IMR-90 (cell line): ENCODE results near the gene GNG7. TPM values are rescaled to one million over a fixed set of nuclear protein-coding genes. Genes with fewer than 3 reads are reported as not detected.

Source experiments
- ATAC-seq: fragments of 200-7000 bp; cut with Tn5 transposase; 2 replicates; pipeline ENCODE4 v1.9.1; 2020; ENCODE audit warnings: low read depth, mild to moderate bottlenecking, moderate library complexity
- BruUV-seq: library from RNA; stranded (reverse); fragments of 400-500 nt; replicated peaks from 2 replicates; lab custom pipeline; 2021; lab: Mats Ljungman, UMichigan
- CTCF ChIA-PET: fragments of 300-600 bp; formaldehyde crosslinking; extraction: SDS; loops from one replicate; lab custom pipeline; 2021; ENCODE audit warnings: antibody characterized with exemption; lab: Yijun Ruan, JAX
- POLR2A ChIA-PET: fragments of 300-600 bp; sonication (Branson Sonifier 250); formaldehyde crosslinking; loops from one replicate; lab custom pipeline; 2022; ENCODE audit warnings: antibody characterized with exemption; ENCODE audit not compliant: unreplicated experiment; lab: Charles Lee
- DNase-seq: peaks from one replicate; pipeline ENCODE4 v3.0.0; 2013
- H2AFZ ChIP-seq: replicated peaks from 2 replicates; pipeline ENCODE3; 2013; ENCODE audit warnings: low read length, mild to moderate bottlenecking; ENCODE audit not compliant: poor library complexity
- H2AK5ac ChIP-seq: 2 replicates; pipeline ENCODE4 v1.6.1; 2013; ENCODE audit warnings: low read depth, low read length, inconsistent platforms
- H2AK9ac ChIP-seq: replicated peaks from 2 replicates; pipeline ENCODE3; 2013; ENCODE audit warnings: mild to moderate bottlenecking, low read depth, low read length, moderate library complexity; ENCODE audit not compliant: poor library complexity
- H2BK120ac ChIP-seq: 2 replicates; pipeline ENCODE4 v1.6.1; 2013; ENCODE audit warnings: low read depth, low read length, inconsistent platforms
- H2BK15ac ChIP-seq: 3 replicates; pipeline ENCODE4 v1.6.1; 2013; ENCODE audit warnings: low read depth, low read length, inconsistent platforms
- H2BK20ac ChIP-seq: 2 replicates; pipeline ENCODE4 v1.6.1; 2013; ENCODE audit warnings: low read depth, mild to moderate bottlenecking, inconsistent platforms, low read length, moderate library complexity
- H2BK5ac ChIP-seq: 2 replicates; pipeline ENCODE4 v1.6.1; 2013; ENCODE audit warnings: mild to moderate bottlenecking, low read depth, low read length, inconsistent platforms; ENCODE audit not compliant: poor library complexity, severe bottlenecking
- H3K14ac ChIP-seq: replicated peaks from 2 replicates; pipeline ENCODE4 v1.6.1; 2013; ENCODE audit warnings: low read depth, low read length, inconsistent platforms
- H3K18ac ChIP-seq: 2 replicates; pipeline ENCODE4 v1.6.1; 2013; ENCODE audit warnings: low read depth, low read length, control low read depth
- H3K23ac ChIP-seq: 2 replicates; pipeline ENCODE4 v1.6.1; 2013; ENCODE audit warnings: low read depth, low read length, inconsistent platforms
- H3K27ac ChIP-seq: 2 replicates; pipeline ENCODE4 v1.5.1; 2013; ENCODE audit warnings: mild to moderate bottlenecking, control low read depth, low read length; ENCODE audit not compliant: insufficient read depth
- H3K27me3 ChIP-seq: 2 replicates; pipeline ENCODE4 v1.6.1; 2013; ENCODE audit warnings: low read length; ENCODE audit not compliant: control insufficient read depth, insufficient read depth
- H3K36me3 ChIP-seq: 2 replicates; pipeline ENCODE4 v1.6.1; 2013; ENCODE audit warnings: low read length, mixed read lengths; ENCODE audit not compliant: control insufficient read depth, insufficient read depth
- H3K4ac ChIP-seq: 2 replicates; pipeline ENCODE4 v1.6.1; 2013; ENCODE audit warnings: low read depth, low read length, inconsistent platforms
- H3K4me1 ChIP-seq: 2 replicates; pipeline ENCODE4 v1.6.1; 2013; ENCODE audit warnings: low read length, mixed read lengths; ENCODE audit not compliant: control insufficient read depth, insufficient read depth
- H3K4me2 ChIP-seq: 2 replicates; pipeline ENCODE4 v1.6.1; 2013; ENCODE audit warnings: low read depth, mild to moderate bottlenecking, control low read depth, low read length, moderate library complexity
- H3K4me3 ChIP-seq: 2 replicates; pipeline ENCODE4 v1.5.1; 2013; ENCODE audit warnings: low read depth, mild to moderate bottlenecking, control low read depth, low read length, moderate library complexity; ENCODE audit not compliant: insufficient read depth
- H3K56ac ChIP-seq: 2 replicates; pipeline ENCODE4 v1.6.1; 2013; ENCODE audit warnings: low read length, inconsistent platforms; ENCODE audit not compliant: insufficient read depth; ENCODE audit errors: extremely low read depth
- H3K79me1 ChIP-seq, 2 experiments: 2 replicates each; pipeline ENCODE4 v1.6.1; 2013; ENCODE audit warnings: low read length in 2 of 2, inconsistent platforms in 1 of 2, low read depth in 1 of 2
- H3K9ac ChIP-seq: 2 replicates; pipeline ENCODE4 v1.6.1; 2013; ENCODE audit warnings: low read depth, low read length, control low read depth
- H3K9me1 ChIP-seq: 2 replicates; pipeline ENCODE4 v1.6.1; 2013; ENCODE audit warnings: low read length, inconsistent platforms; ENCODE audit not compliant: insufficient read depth
- H3K9me3 ChIP-seq: 2 replicates; pipeline ENCODE4 v1.6.1; 2013; ENCODE audit warnings: low read length; ENCODE audit not compliant: control insufficient read depth, insufficient read depth
- H4K20me1 ChIP-seq: 2 replicates; pipeline ENCODE4 v1.6.1; 2013; ENCODE audit warnings: low read length, inconsistent platforms; ENCODE audit not compliant: insufficient read depth
- H4K5ac ChIP-seq: 2 replicates; pipeline ENCODE4 v1.6.1; 2013; ENCODE audit warnings: mild to moderate bottlenecking, low read depth, low read length, control low read depth
- H4K8ac ChIP-seq, 2 experiments: 2 replicates each; pipeline ENCODE4 v1.6.1; 2013; ENCODE audit warnings: low read depth in 2 of 2, low read length in 2 of 2, control low read depth in 1 of 2, inconsistent platforms in 1 of 2
- H4K91ac ChIP-seq: 2 replicates; pipeline ENCODE4 v1.6.1; 2013; ENCODE audit warnings: low read depth, low read length, inconsistent platforms; ENCODE audit not compliant: insufficient read depth
- CHD1 ChIP-seq: IDR thresholded peaks from 2 replicates; pipeline ENCODE4 v1.6.1; 2012; ENCODE audit warnings: low read depth, low read length, improper control_type of control experiment
- ELK1 ChIP-seq: fragments of 150-350 bp; IDR thresholded peaks from 2 replicates; pipeline ENCODE4 v1.6.1; 2016; ENCODE audit warnings: low read depth, mild to moderate bottlenecking, low read length, moderate library complexity, borderline replicate concordance
- MAZ ChIP-seq: IDR thresholded peaks from 2 replicates; pipeline ENCODE4 v1.6.1; 2012; ENCODE audit warnings: low read depth, mild to moderate bottlenecking, low read length, improper control_type of control experiment, moderate library complexity, borderline replicate concordance
- MXI1 ChIP-seq: IDR thresholded peaks from 2 replicates; pipeline ENCODE4 v1.6.1; 2012; ENCODE audit warnings: low read depth, mild to moderate bottlenecking, low read length, moderate library complexity, borderline replicate concordance
- whole genome bisulfite sequencing, 2 experiments: methylation state at CpG; one replicate each; pipeline versions ENCODE4 v1.1.5 to v1.1.7; 2013; ENCODE audit warnings: missing lambda C conversion rate in 2 of 2; ENCODE audit not compliant: insufficient read length in 1 of 2; ENCODE audit errors: extremely low coverage in 2 of 2; 5-methylcytosine and 5-hydroxymethylcytosine counted together
- dilution Hi-C: fragments of 300-500 bp; cut with HindIII; formaldehyde crosslinking; loops from one replicate; pipeline ENCODE4 v1.14.3; 2018; ENCODE audit warnings: low sequenced_read_pairs; ENCODE audit not compliant: unreplicated experiment
- in situ Hi-C: fragments of 300-500 bp; cut with MboI; formaldehyde crosslinking; loops from 3 replicates; pipeline ENCODE4 v1.14.3; 2019; ENCODE audit warnings: low sequenced_read_pairs, inconsistent platforms, mixed read lengths
- intact Hi-C: fragments of 100-400 bp; cut with micrococcal nuclease; formaldehyde crosslinking; loops from 2 replicates; pipeline ENCODE4 v1.10.0; 2022
- polyA plus RNA-seq, 3 experiments: library from polyadenylated mRNA; depleted of rRNA; stranded (reverse); fragments of >200 nt; gene quantifications; 2 replicates each; pipeline ENCODE4 v1.2.3, GENCODE V29; 2012; ENCODE audit warnings: low replicate concordance in 1 of 3
- total RNA-seq: library from RNA; depleted of rRNA; stranded (reverse); fragments of >200 nt; gene quantifications from 2 replicates; pipeline ENCODE4 v1.2.3, GENCODE V29; 2012

GNG7 gene
- total and polyA plus RNA-seq, 2 of the 4 experiments (the other 2 are of a cell fraction), result under 0.01 to 0.21 TPM

DNA sequence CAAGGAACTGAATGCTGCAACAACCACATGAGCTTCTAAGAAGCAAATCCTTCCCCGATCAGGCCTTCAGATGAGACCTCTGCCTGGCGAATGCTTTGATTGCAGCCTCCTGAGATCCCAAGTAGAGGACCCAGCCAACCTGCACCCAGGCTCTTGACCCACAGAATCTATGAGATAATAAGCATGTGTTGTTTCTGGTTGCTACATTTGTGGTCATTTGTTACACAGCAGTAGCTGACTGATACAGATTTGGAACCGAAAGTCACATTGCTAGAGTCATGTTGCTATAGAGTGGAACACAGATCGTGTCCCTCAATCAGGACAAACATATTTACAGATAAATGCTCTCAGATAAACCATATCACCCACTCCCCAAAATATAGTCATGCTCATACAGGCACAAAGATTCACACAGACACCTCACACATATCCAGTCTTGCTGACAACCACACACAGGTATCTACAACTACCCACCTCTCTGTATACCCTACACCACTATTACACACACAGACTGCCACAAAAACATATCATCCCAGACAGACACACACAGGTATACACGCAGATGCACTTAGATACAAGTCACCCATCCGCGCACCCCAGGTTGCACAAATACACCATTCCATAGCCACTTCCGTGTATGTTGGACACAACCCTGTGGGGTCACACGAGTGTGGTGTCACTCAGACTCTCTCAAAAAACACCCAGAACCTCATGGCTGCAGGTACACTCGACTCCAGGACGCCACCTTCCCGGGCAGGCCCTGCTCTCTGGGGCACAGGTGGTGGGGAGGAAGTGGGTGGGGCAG is 13.2 kb upstream of the GNG7 start (continued):
- TF ChIP-seq MAZ, result no peak

- no peak overlapping the region for H3K4me2 ChIP-seq
- H3K79me1 ChIP-seq, result peaks cover 0 to 3% of the 10 kb centered on the region in 2 experiments; a peak in 2 of 4 replicates
- no peaks in the 10 kb centered on the region; the same call in 1 of the 2 replicates for H3K27me3 ChIP-seq
- H4K5ac ChIP-seq, result no peak overlapping the region
- BruUV-seq, result no TSS peak
- in situ Hi-C loops (no loop called here), intact Hi-C loops (no loop called here), dilution Hi-C loops (no loop called here)
- 74% methylated on average over 6 of the region's 16 CpGs; no CpG with 5 or more reads in 1 of the 2 experiments for WGBS, 2 experiments
- ATAC-seq (no peak), DNase-seq (no peak)
- H4K8ac ChIP-seq, result no peak overlapping the region
- H3K14ac ChIP-seq, result no peak overlapping the region
- H3K18ac ChIP-seq, result no peak overlapping the region
- H3K23ac ChIP-seq, result no peak overlapping the region
- no peak overlapping the region for H2AFZ ChIP-seq
- H3K56ac ChIP-seq, result no peak overlapping the region
- no peak for TF ChIP-seq MXI1
- no peak for TF ChIP-seq CHD1
- no peak for TF ChIP-seq ELK1
- peaks cover 4% of the 10 kb centered on the region; the same call in 1 of the 2 replicates for H3K36me3 ChIP-seq
- POLR2A ChIA-PET, result no interaction called here
- no peak overlapping the region for H2BK20ac ChIP-seq
- H3K9ac ChIP-seq, result no peak overlapping the region
- no peaks in the 10 kb centered on the region; the same call in none of the 2 replicates for H4K20me1 ChIP-seq
- no peak overlapping the region for H3K4ac ChIP-seq
- peaks cover 12% of the 10 kb centered on the region; the same call in 1 of the 2 replicates for H3K9me1 ChIP-seq
- H2AK9ac ChIP-seq, result no peak overlapping the region
- no peak overlapping the region for H2AK5ac ChIP-seq
- no peak overlapping the region for H3K27ac ChIP-seq
- CTCF ChIA-PET, result no interaction called here
- peaks cover 9% of the 10 kb centered on the region for H3K9me3 ChIP-seq
- no peak overlapping the region for H2BK120ac ChIP-seq
- H4K91ac ChIP-seq, result no peak overlapping the region
- no peak overlapping the region for H2BK5ac ChIP-seq
- H2BK15ac ChIP-seq, result no peak overlapping the region
- H3K4me1 ChIP-seq, result peaks cover 7% of the 10 kb centered on the region
- H3K4me3 ChIP-seq, result no peak overlapping the region
Measured at GRCh38 chr19:2714531-2715269, 12.2 kb upstream of the GNG7 start.
